Progenitor cell of endocrine pancreas (in vitro differentiated cells): ENCODE results near the gene REPS1. TPM values are rescaled to one million over a fixed set of nuclear protein-coding genes. Genes with fewer than 3 reads are reported as not detected.

Experiments used
- DNase-seq: peaks from one replicate; pipeline ENCODE4 v3.0.0; 2021; ENCODE audit warnings: low spot score; ENCODE audit not compliant: unreplicated experiment
- H3K27ac Mint-ChIP-seq: 2 replicates; pipeline ENCODE4 v1.8.0; 2021; ENCODE audit warnings: mild to moderate bottlenecking, moderate library complexity, mixed read lengths
- H3K27me3 Mint-ChIP-seq: 2 replicates; pipeline ENCODE4 v1.8.0; 2021; ENCODE audit warnings: mixed read lengths
- H3K36me3 Mint-ChIP-seq: 2 replicates; pipeline ENCODE4 v1.8.0; 2022; ENCODE audit warnings: mixed read lengths; ENCODE audit not compliant: insufficient read depth
- H3K4me1 Mint-ChIP-seq: 2 replicates; pipeline ENCODE4 v1.8.0; 2021; ENCODE audit warnings: low read depth, mixed read lengths
- H3K4me3 Mint-ChIP-seq: 2 replicates; pipeline ENCODE4 v1.8.0; 2021; ENCODE audit warnings: low read depth, mild to moderate bottlenecking, moderate library complexity, mixed read lengths
- H3K9me3 Mint-ChIP-seq: 2 replicates; pipeline ENCODE4 v1.8.0; 2021; ENCODE audit warnings: low read depth, mixed read lengths
- CTCF ChIP-seq: fragments of 200-600 bp; sonication (generic); IDR thresholded peaks from one replicate; pipeline ENCODE4 v1.5.0; 2021; ENCODE audit warnings: antibody characterized with exemption, mild to moderate bottlenecking; ENCODE audit not compliant: unreplicated experiment
- total RNA-seq: library from RNA; stranded (reverse); gene quantifications from 2 replicates; pipeline ENCODE4 v1.2.1, GENCODE V29; 2021

Gene REPS1
- total RNA-seq, 1 donor from 2014 or later: 60.3 TPM

GRCh38 chr6:138862456-138862855 lies 125.6 kb downstream of the REPS1 start:
- no peak overlapping the region for H3K4me3 Mint-ChIP-seq
- no peak for TF ChIP-seq CTCF
- H3K36me3 Mint-ChIP-seq: no peaks in the 10 kb centered on the region
- no peak overlapping the region for H3K27ac Mint-ChIP-seq
- peaks cover 1% of the 10 kb centered on the region for H3K4me1 Mint-ChIP-seq
- no peaks in the 10 kb centered on the region for H3K9me3 Mint-ChIP-seq
- DNase-seq: no peak
- peaks cover 3% of the 10 kb centered on the region for H3K27me3 Mint-ChIP-seq

- no peak for TF ChIP-seq CTCF
- H3K27me3 Mint-ChIP-seq: peaks cover 16% of the 10 kb centered on the region
- no peak for DNase-seq
- H3K4me3 Mint-ChIP-seq: no peak overlapping the region
- no peaks in the 10 kb centered on the region for H3K9me3 Mint-ChIP-seq
- no peaks in the 10 kb centered on the region for H3K4me1 Mint-ChIP-seq
- H3K27ac Mint-ChIP-seq: no peak overlapping the region
- H3K36me3 Mint-ChIP-seq: no peaks in the 10 kb centered on the region
These were observed 130.3 kb downstream of the REPS1 start for GRCh38 chr6:138857775-138858174.

- no peak for DNase-seq
- Mint-ChIP-seq H3K36me3 (no peaks in the 10 kb centered on the region), H3K4me3 (no peak overlapping the region), H3K27me3 (peaks cover 16% of the 10 kb centered on the region), H3K4me1 (no peaks in the 10 kb centered on the region), H3K9me3 (no peaks in the 10 kb centered on the region), H3K27ac (no peak overlapping the region)
- no peak for TF ChIP-seq CTCF
These were observed 131.4 kb downstream of the REPS1 start for GRCh38 chr6:138856654-138857053.

Other genes starting within 250 kb of the REPS1 start
- gene CCDC28A, start 214.5 kb downstream of the REPS1 start, total RNA-seq: 9.4 TPM in 2 replicates
- gene ECT2L, start 192.2 kb downstream of the REPS1 start, total RNA-seq: not detected in 2 replicates
- 71.6 and 80.1 TPM in 2 replicates for gene ABRACL, start 40.5 kb upstream of the REPS1 start, total RNA-seq
- 10.9 TPM in 2 replicates for gene HECA, start 146.8 kb upstream of the REPS1 start, total RNA-seq